ENCODE data around the gene TMEM134. TPM values are rescaled to one million over a fixed set of nuclear protein-coding genes. Genes with fewer than 3 reads are reported as not detected.

The TMEM134 gene
- total and polyA plus RNA-seq, 9 of the 15 experiments (the other 6 are each of a cell fraction or from before 2014, with no cell fraction given) = 0.63 to 48.4 (median 10.7) TPM

DNA sequence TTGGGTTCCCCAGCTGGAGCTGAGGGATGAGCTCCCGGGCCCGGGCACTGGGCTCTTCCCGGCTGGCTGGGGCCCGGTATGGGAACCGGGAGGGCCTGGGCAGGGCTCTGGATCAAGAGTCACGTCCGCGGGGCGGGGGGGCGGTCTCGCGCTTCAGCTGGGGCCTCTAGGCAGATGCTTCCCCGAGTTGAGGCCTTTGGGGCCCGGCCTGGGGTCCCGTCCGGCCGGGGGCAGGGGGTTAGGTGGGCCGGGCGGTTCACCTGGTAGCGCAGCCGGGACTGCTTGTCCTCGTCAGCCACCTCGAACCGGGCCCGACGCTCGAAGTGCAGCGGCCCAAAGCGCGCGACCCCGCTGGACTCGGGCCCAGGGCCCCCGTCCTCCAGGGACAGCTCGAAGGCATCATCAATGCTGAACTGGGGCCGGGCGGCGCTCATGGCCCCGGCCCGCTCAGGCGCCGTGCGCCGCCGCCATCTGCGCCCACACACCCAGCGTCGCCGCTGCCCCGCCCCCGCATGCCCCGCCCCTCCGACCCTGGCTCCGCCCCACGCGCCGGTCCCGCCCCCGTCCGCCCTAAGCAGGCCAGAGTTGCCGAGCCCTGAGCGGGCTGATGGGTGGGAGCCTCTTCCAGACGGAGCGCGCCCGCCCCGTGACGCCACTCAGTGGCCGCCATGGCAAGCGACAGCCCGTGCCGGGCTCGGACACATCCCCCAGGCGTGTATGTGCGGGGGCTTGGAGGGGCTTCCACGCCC, at the start of gene TMEM134 (continued):
- no peak for TF ChIP-seq TAF15 (IDR thresholded peaks at IDR 0.05; ENCODE audit: low read depth, low read length)

DNA sequence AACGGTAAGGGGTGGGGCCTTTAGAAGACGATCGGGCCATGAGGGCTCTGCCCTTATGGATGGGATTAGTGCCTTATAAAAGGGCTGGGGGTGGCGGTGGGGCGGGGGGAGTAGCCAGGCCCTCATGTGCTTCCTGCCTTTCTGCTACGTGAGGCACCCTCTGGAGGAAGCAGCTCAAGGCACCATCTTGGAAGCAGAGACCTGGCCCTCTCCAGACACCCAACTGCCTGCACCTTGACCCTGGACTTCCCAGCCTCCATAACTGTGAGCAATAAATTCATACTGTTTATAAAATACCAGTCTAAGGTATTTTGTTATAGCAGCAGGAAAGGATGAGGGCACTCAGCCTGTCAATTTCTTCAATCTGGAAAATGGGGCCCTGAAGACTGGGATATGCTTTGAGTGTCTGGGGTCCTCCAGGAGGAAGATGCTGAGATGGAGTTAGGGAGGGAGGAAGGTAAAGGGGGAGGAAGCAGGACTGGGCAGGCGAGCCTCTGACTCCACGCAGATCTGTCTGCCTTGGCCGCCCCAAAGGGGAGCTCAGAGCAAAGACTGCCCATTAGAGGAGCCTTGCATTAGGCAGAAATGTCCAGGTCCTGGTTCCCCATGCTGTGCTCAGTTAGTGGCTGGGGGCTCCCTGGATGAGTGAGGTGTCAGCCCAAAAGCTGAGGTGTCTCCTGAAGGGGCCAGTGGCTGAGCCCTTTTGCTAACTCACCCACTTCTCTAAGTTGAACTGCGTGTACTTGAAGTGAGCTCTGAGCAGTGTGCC, 48.9 kb upstream of the TMEM134 start:
- 12% methylated on average over 10 of the region's 10 CpGs for WGBS (ENCODE audit: insufficient coverage, low coverage, missing lambda C conversion rate)
- Histone ChIP-seq H3K4me2 (ENCODE audit: insufficient read depth, low read length) (no peak overlapping the region), H4K20me1 (replicated peaks; ENCODE audit: control insufficient read depth, insufficient read depth, low read length) (0 out of 2 replicates have a peak, but pooled peaks cover 7% of the 10 kb centered on the region), H3K9me1 (ENCODE audit: control insufficient read depth, insufficient read depth, low read length) (no peaks in the 10 kb centered on the region), H3K4me3 (no peak overlapping the region), H3K4me1 (replicated peaks in 1 of 2; ENCODE audit: control insufficient read depth in 2 of 2, insufficient read depth in 2 of 2, low read length in 2 of 2) (peaks cover 0 to 25% of the 10 kb centered on the region in 2 experiments; a peak in 2 of 5 replicates), H2AFZ (ENCODE audit: low read depth, low read length) (no peak overlapping the region), H3K27me3 (ENCODE audit: control insufficient read depth in 2 of 2, insufficient read depth in 2 of 2, low read length in 2 of 2) (peaks cover 7 to 34% of the 10 kb centered on the region in 2 experiments; a peak in 4 of 5 replicates), H3K36me3 (ENCODE audit: control insufficient read depth, insufficient read depth, low read length) (no peaks in the 10 kb centered on the region), H3K9me3 (replicated peaks; ENCODE audit: control insufficient read depth, insufficient read depth, low read depth, low read length) (no peaks in the 10 kb centered on the region), H3K9ac (ENCODE audit: insufficient read depth in 1 of 2, low read depth in 2 of 2, low read length in 2 of 2) (no peak overlapping the region; a peak in 1 of 4 replicates), H3K79me2 (ENCODE audit: control insufficient read depth, insufficient read depth, low read length) (no peaks in the 10 kb centered on the region), H3K27ac (ENCODE audit: extremely low read depth, low read depth, low read length) (no peak overlapping the region)
- POLR2A ChIA-PET = no interaction called here
- TF ChIP-seq HMGN3 (IDR thresholded peaks at IDR 0.05; ENCODE audit: borderline replicate concordance, extremely low read depth, insufficient read length, low read depth, low read length) = no peak
- TF ChIP-seq, protein P1, sequence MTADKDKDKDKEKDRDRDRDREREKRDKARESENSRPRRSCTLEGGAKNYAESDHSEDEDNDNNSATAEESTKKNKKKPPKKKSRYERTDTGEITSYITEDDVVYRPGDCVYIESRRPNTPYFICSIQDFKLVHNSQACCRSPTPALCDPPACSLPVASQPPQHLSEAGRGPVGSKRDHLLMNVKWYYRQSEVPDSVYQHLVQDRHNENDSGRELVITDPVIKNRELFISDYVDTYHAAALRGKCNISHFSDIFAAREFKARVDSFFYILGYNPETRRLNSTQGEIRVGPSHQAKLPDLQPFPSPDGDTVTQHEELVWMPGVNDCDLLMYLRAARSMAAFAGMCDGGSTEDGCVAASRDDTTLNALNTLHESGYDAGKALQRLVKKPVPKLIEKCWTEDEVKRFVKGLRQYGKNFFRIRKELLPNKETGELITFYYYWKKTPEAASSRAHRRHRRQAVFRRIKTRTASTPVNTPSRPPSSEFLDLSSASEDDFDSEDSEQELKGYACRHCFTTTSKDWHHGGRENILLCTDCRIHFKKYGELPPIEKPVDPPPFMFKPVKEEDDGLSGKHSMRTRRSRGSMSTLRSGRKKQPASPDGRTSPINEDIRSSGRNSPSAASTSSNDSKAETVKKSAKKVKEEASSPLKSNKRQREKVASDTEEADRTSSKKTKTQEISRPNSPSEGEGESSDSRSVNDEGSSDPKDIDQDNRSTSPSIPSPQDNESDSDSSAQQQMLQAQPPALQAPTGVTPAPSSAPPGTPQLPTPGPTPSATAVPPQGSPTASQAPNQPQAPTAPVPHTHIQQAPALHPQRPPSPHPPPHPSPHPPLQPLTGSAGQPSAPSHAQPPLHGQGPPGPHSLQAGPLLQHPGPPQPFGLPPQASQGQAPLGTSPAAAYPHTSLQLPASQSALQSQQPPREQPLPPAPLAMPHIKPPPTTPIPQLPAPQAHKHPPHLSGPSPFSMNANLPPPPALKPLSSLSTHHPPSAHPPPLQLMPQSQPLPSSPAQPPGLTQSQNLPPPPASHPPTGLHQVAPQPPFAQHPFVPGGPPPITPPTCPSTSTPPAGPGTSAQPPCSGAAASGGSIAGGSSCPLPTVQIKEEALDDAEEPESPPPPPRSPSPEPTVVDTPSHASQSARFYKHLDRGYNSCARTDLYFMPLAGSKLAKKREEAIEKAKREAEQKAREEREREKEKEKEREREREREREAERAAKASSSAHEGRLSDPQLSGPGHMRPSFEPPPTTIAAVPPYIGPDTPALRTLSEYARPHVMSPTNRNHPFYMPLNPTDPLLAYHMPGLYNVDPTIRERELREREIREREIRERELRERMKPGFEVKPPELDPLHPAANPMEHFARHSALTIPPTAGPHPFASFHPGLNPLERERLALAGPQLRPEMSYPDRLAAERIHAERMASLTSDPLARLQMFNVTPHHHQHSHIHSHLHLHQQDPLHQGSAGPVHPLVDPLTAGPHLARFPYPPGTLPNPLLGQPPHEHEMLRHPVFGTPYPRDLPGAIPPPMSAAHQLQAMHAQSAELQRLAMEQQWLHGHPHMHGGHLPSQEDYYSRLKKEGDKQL (CRISPR knock-in tag; IDR thresholded peaks at IDR 0.05; ENCODE audit: borderline replicate concordance) = no peak
- TF ChIP-seq MAZ (CRISPR knock-in tag; conservative IDR thresholded peaks at IDR 0.05 in 1 of 2, IDR thresholded peaks at IDR 0.05 in 1 of 2) = no peak
- TF ChIP-seq, protein P2, sequence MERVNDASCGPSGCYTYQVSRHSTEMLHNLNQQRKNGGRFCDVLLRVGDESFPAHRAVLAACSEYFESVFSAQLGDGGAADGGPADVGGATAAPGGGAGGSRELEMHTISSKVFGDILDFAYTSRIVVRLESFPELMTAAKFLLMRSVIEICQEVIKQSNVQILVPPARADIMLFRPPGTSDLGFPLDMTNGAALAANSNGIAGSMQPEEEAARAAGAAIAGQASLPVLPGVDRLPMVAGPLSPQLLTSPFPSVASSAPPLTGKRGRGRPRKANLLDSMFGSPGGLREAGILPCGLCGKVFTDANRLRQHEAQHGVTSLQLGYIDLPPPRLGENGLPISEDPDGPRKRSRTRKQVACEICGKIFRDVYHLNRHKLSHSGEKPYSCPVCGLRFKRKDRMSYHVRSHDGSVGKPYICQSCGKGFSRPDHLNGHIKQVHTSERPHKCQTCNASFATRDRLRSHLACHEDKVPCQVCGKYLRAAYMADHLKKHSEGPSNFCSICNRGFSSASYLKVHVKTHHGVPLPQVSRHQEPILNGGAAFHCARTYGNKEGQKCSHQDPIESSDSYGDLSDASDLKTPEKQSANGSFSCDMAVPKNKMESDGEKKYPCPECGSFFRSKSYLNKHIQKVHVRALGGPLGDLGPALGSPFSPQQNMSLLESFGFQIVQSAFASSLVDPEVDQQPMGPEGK (CRISPR knock-in tag; IDR thresholded peaks at IDR 0.05; ENCODE audit: borderline replicate concordance) = no peak
- BruUV-seq (replicated peaks) = no TSS peak
- intact Hi-C loops (cut with micrococcal nuclease) (no loop called here), in situ Hi-C loops (cut with MboI) (no loop called here)
- DNase-seq (ENCODE audit: extremely low read depth in 1 of 4, low spot score in 3 of 4) (no peak), FAIRE-seq (no peak), ATAC-seq (peak; percentile 25)
- CTCF ChIA-PET (ENCODE audit: low intra/inter-chr PET ratio) = no interaction called here

Data from K562 (cell line).